NOMO-1 treated with dmso at 0.1 percent for 144 hours (cell line): ENCODE measurements around the gene CDH13.
A peak's percentile ranks its signal among the peaks of the same experiment; 100 is the strongest.

Experiments
- DNase-seq: peaks from one replicate; lab custom pipeline; 2025; ENCODE audit not compliant: unreplicated experiment; lab: John Stamatoyannopoulos, UW

The CDH13 gene

GRCh38 chr16:83100679-83101078 lies 473.9 kb downstream of the CDH13 start:
- DNase-seq = no peak

GRCh38 chr16:83102336-83102735 lies 475.6 kb downstream of the CDH13 start:
- DNase-seq = no peak

- no peak for DNase-seq
Measured at GRCh38 chr16:83105279-83106077, 478.7 kb downstream of the CDH13 start.

GRCh38 chr16:83109490-83110125 lies 482.8 kb downstream of the CDH13 start:
- DNase-seq = no peak

- DNase-seq = no peak
Measured at GRCh38 chr16:83110269-83110668, 483.5 kb downstream of the CDH13 start.

- DNase-seq = no peak
Measured at GRCh38 chr16:83113317-83113716, 486.5 kb downstream of the CDH13 start.

GRCh38 chr16:83113811-83114210 lies 487.0 kb downstream of the CDH13 start:
- DNase-seq = no peak

- no peak for DNase-seq
Measured at GRCh38 chr16:83115491-83116232, 488.9 kb downstream of the CDH13 start.

GRCh38 chr16:83116274-83116892 lies 489.6 kb downstream of the CDH13 start:
- peak; percentile 12 for DNase-seq

- no peak for DNase-seq
Measured at GRCh38 chr16:83117810-83118209, 491.0 kb downstream of the CDH13 start.

- DNase-seq = no peak
Measured at GRCh38 chr16:83118365-83118764, 491.6 kb downstream of the CDH13 start.

- DNase-seq = no peak
Measured at GRCh38 chr16:83125999-83126568, 499.3 kb downstream of the CDH13 start.

- DNase-seq = no peak
Measured at GRCh38 chr16:83128041-83128440, 501.3 kb downstream of the CDH13 start.

GRCh38 chr16:83130039-83130438 lies 503.3 kb downstream of the CDH13 start:
- DNase-seq = no peak

GRCh38 chr16:83134638-83135037 lies 507.9 kb downstream of the CDH13 start:
- peak; percentile 40 for DNase-seq

- no peak for DNase-seq
Measured at GRCh38 chr16:83136419-83136818, 509.6 kb downstream of the CDH13 start.

- no peak for DNase-seq
Measured at GRCh38 chr16:83136924-83137323, 510.2 kb downstream of the CDH13 start.

GRCh38 chr16:83137326-83137781 lies 510.6 kb downstream of the CDH13 start:
- DNase-seq = peak; percentile 30

- no peak for DNase-seq
Measured at GRCh38 chr16:83137894-83138293, 511.1 kb downstream of the CDH13 start.

- no peak for DNase-seq
Measured at GRCh38 chr16:83138512-83138911, 511.7 kb downstream of the CDH13 start.
